Left ventricle myocardium inferior (tissue), 1 donor: Measurements from ENCODE around the gene GYS2. TPM values are rescaled to one million over a fixed set of nuclear protein-coding genes. Genes with fewer than 3 reads are reported as not detected.

Experiments
- DNase-seq: peaks from one replicate; pipeline ENCODE4 v3.0.0-alpha.2; 2020
- H3K27ac ChIP-seq: fragments of 200-600 bp; replicated peaks from 2 replicates; pipeline ENCODE4 v1.8.0; 2021
- H3K27me3 ChIP-seq: fragments of 200-600 bp; 2 replicates; pipeline ENCODE4 v1.8.0; 2021; ENCODE audit warnings: low read depth
- H3K36me3 ChIP-seq: fragments of 200-600 bp; 2 replicates; pipeline ENCODE4 v1.8.0; 2021
- H3K4me1 ChIP-seq: fragments of 200-600 bp; 2 replicates; pipeline ENCODE4 v1.8.0; 2021
- H3K4me3 ChIP-seq: fragments of 200-600 bp; 2 replicates; pipeline ENCODE4 v1.8.0; 2021; ENCODE audit warnings: mild to moderate bottlenecking, moderate library complexity
- H3K9me3 ChIP-seq: fragments of 200-600 bp; replicated peaks from 2 replicates; pipeline ENCODE4 v1.8.0; 2021
- CTCF ChIP-seq: fragments of 200-600 bp; IDR thresholded peaks from 2 replicates; pipeline ENCODE4 v1.8.0; 2021; ENCODE audit warnings: antibody characterized with exemption, mild to moderate bottlenecking, borderline replicate concordance
- intact Hi-C: fragments of 100-400 bp; cut with micrococcal nuclease; formaldehyde crosslinking; loops from one replicate; pipeline ENCODE4 v1.11.0; 2022
- total RNA-seq: library from RNA; stranded (reverse); fragmentation: NEBNext Ultra II Directional; extraction: Animal tissue kit (Norgen Biotek cat#: 25700); gene quantifications from one replicate; pipeline ENCODE4 v1.2.1, GENCODE V29; 2021
- donor health status: DM: no; HTN: yes; CAD: no; lungs with severe emphysema.

The GYS2 gene
- total RNA-seq, 1 donor from 2014 or later, result not detected

GRCh38 chr12:21542403-21542802 is 62.2 kb downstream of the GYS2 start:
- DNase-seq, result no peak
- Histone ChIP-seq H3K4me1 (peaks cover 14% of the 10 kb centered on the region), H3K4me3 (no peak overlapping the region), H3K36me3 (no peaks in the 10 kb centered on the region), H3K27me3 (no peaks in the 10 kb centered on the region), H3K27ac (peak overlapping the region; percentile 4), H3K9me3 (no peaks in the 10 kb centered on the region)
- intact Hi-C loops, result no loop called here
- TF ChIP-seq CTCF, result no peak

- no peaks in the 10 kb centered on the region for H3K9me3 ChIP-seq
- no peak for TF ChIP-seq CTCF
- no peaks in the 10 kb centered on the region for H3K36me3 ChIP-seq
- H3K4me3 ChIP-seq, result no peak overlapping the region
- peaks cover 14% of the 10 kb centered on the region for H3K4me1 ChIP-seq
- DNase-seq, result no peak
- no peak overlapping the region for H3K27ac ChIP-seq
- intact Hi-C loops, result no loop called here
- H3K27me3 ChIP-seq, result no peaks in the 10 kb centered on the region
Observed at GRCh38 chr12:21541773-21542172, 62.9 kb downstream of the GYS2 start.

- H3K27me3 ChIP-seq, result no peaks in the 10 kb centered on the region
- no peak overlapping the region for H3K4me3 ChIP-seq
- no peaks in the 10 kb centered on the region for H3K9me3 ChIP-seq
- H3K4me1 ChIP-seq, result peaks cover 14% of the 10 kb centered on the region
- H3K36me3 ChIP-seq, result no peaks in the 10 kb centered on the region
- no peak for DNase-seq
- TF ChIP-seq CTCF, result no peak
- no peak overlapping the region for H3K27ac ChIP-seq
- intact Hi-C loops, result no loop called here
Observed at GRCh38 chr12:21539797-21540196, 64.8 kb downstream of the GYS2 start.

GRCh38 chr12:21538061-21538653 is 66.5 kb downstream of the GYS2 start:
- Histone ChIP-seq H3K27me3 (no peaks in the 10 kb centered on the region), H3K4me1 (peaks cover 14% of the 10 kb centered on the region), H3K27ac (no peak overlapping the region), H3K9me3 (no peaks in the 10 kb centered on the region), H3K4me3 (no peak overlapping the region), H3K36me3 (no peaks in the 10 kb centered on the region)
- DNase-seq, result no peak
- intact Hi-C loops, result no loop called here
- no peak for TF ChIP-seq CTCF

- H3K4me3 ChIP-seq, result peak overlapping the region; percentile 76
- H3K27me3 ChIP-seq, result peaks cover 6% of the 10 kb centered on the region
- H3K9me3 ChIP-seq, result peaks cover 1% of the 10 kb centered on the region
- intact Hi-C loops, result no loop called here
- H3K4me1 ChIP-seq, result peaks cover 37% of the 10 kb centered on the region
- TF ChIP-seq CTCF, result no peak
- no peaks in the 10 kb centered on the region for H3K36me3 ChIP-seq
- peak overlapping the region; percentile 88 for H3K27ac ChIP-seq
- DNase-seq, result no peak
Observed at GRCh38 chr12:21529456-21529855, 75.2 kb downstream of the GYS2 start.
